HEK293T (cell line): Measurements from ENCODE around the gene PSMD5.

Experiments used
- CTBP1 ChIP-seq: fragments of 450-650 bp; IDR thresholded peaks from 2 replicates; pipeline ENCODE4 v1.6.1; 2016; ENCODE audit warnings: borderline replicate concordance
- FOXM1 ChIP-seq: fragments of 450-650 bp; IDR thresholded peaks from 2 replicates; pipeline ENCODE4 v1.6.1; 2017; ENCODE audit warnings: mild to moderate bottlenecking, borderline replicate concordance
- SP1 ChIP-seq: fragments of 450-650 bp; IDR thresholded peaks from 2 replicates; pipeline ENCODE4 v1.6.1; 2017
- TARDBP ChIP-seq: fragments of 450-650 bp; IDR thresholded peaks from 2 replicates; pipeline ENCODE4 v1.6.1; 2016

DNA sequence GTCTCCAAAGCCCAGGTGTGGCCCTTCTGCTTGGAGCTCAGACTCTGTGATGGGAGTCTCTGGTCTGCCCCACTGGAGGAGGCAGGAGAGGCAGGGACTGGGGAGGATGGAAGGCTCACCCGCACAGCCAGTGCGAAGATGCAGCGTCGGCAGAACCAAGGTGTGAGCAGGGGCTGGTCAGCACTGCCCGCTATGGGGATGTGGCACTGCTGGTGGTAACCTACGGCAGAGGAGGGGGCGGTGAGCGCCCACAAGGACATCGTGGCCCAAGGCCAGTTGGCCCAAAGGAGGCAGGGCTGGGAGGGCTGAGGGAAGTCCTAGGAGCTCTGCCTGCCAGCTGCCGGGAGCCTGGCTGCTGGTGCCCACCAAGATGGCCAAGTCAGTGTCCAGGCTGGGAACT, 27.0 kb upstream of the PSMD5 start:
- TF ChIP-seq CTBP1, result no peak
- TF ChIP-seq FOXM1, result no peak
- no peak for TF ChIP-seq TARDBP
- TF ChIP-seq SP1, result no peak
